HG03139 (cell line): ENCODE results near the gene NPY5R.

ENCODE experiments used
- ATAC-seq: cut with Tn5 transposase; IDR thresholded peaks from one replicate; pipeline ENCODE4 v1.9.1; 2021; ENCODE audit not compliant: unreplicated experiment

The NPY5R gene

GRCh38 chr4:163384926-163385325, 41.2 kb downstream of the NPY5R start:
- no peak for ATAC-seq

GRCh38 chr4:163385466-163385865, 41.8 kb downstream of the NPY5R start:
- no peak for ATAC-seq

- ATAC-seq, result no peak
These were observed 48.1 kb downstream of the NPY5R start for GRCh38 chr4:163391756-163392155.

GRCh38 chr4:163392328-163392727, 48.6 kb downstream of the NPY5R start:
- ATAC-seq, result no peak

GRCh38 chr4:163393471-163393870, 49.8 kb downstream of the NPY5R start:
- ATAC-seq, result no peak

- ATAC-seq, result no peak
These were observed 51.4 kb downstream of the NPY5R start for GRCh38 chr4:163395055-163395454.

GRCh38 chr4:163395758-163396157, 52.1 kb downstream of the NPY5R start:
- no peak for ATAC-seq

GRCh38 chr4:163398238-163398637, 54.5 kb downstream of the NPY5R start:
- ATAC-seq, result no peak

- ATAC-seq, result no peak
These were observed 57.2 kb downstream of the NPY5R start for GRCh38 chr4:163400911-163401310.
